ENCODE measurements around the gene SLC25A25.
"Not testable (repeated sequence)": the region's sequence is repeated elsewhere in the genome, so short reads cannot be mapped to it uniquely, and the experiment has no call there.

The SLC25A25 gene

DNA sequence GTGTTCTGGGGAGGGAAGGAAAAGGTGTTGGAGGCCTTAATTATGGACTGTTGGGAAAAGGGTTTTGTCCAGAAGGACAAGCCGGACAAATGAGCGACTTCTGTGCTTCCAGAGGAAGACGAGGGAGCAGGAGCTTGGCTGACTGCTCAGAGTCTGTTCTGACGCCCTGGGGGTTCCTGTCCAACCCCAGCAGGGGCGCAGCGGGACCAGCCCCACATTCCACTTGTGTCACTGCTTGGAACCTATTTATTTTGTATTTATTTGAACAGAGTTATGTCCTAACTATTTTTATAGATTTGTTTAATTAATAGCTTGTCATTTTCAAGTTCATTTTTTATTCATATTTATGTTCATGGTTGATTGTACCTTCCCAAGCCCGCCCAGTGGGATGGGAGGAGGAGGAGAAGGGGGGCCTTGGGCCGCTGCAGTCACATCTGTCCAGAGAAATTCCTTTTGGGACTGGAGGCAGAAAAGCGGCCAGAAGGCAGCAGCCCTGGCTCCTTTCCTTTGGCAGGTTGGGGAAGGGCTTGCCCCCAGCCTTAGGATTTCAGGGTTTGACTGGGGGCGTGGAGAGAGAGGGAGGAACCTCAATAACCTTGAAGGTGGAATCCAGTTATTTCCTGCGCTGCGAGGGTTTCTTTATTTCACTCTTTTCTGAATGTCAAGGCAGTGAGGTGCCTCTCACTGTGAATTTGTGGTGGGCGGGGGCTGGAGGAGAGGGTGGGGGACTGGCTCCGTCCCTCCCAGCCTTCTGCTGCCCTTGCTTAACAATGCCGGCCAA lies 40.4 kb downstream of the SLC25A25 start:
- H2BK12ac ChIP-seq (ENCODE audit: low read length): no peak overlapping the region
- H3K79me1 ChIP-seq (ENCODE audit: low read depth, low read length): no peaks in the 10 kb centered on the region
- no peak overlapping the region for H2BK5ac ChIP-seq (ENCODE audit: low read length)
- no peak overlapping the region for H3K14ac ChIP-seq (ENCODE audit: low read length)
- H3K9me3 ChIP-seq (replicated peaks in 1 of 2; ENCODE audit: control insufficient read depth in 2 of 2, insufficient read depth in 1 of 2, low read depth in 1 of 2, low read length in 2 of 2): peaks cover 0 to 1% of the 10 kb centered on the region in 2 donors
- H3K18ac ChIP-seq (ENCODE audit: low read length): peak overlapping the region; percentile 8
- H3K4ac ChIP-seq (ENCODE audit: low read length): no peak overlapping the region
- no peaks in the 10 kb centered on the region for H3K4me1 ChIP-seq (ENCODE audit: control insufficient read depth in 2 of 2, insufficient read depth in 1 of 2, low read depth in 1 of 2, low read length in 2 of 2)
- H2BK15ac ChIP-seq (ENCODE audit: low read length): no peak overlapping the region
- no peak overlapping the region for H2AFZ ChIP-seq (ENCODE audit: low read length)
- H4K8ac ChIP-seq (ENCODE audit: low read depth, low read length): no peak overlapping the region
- peaks cover 46 to 59% of the 10 kb centered on the region in 2 donors for H3K36me3 ChIP-seq (replicated peaks in 1 of 2; ENCODE audit: control insufficient read depth in 2 of 2, insufficient read depth in 2 of 2, low read length in 2 of 2)
- no peak overlapping the region for H2AK5ac ChIP-seq (ENCODE audit: low read depth, low read length)
- peak overlapping the region; percentile 3 for H3K23ac ChIP-seq (ENCODE audit: low read depth, low read length, poor library complexity)
- H3K27ac ChIP-seq (replicated peaks; ENCODE audit: low read length): no peak overlapping the region
- no peak overlapping the region for H2BK120ac ChIP-seq (ENCODE audit: low read depth, low read length)
- no CpG with 5 or more reads among the region's 15 CpGs for WGBS, 2 donors (ENCODE audit: extremely low coverage in 2 of 2, insufficient read length in 2 of 2, insufficient replicate concordance in 1 of 2)
- H3K9ac ChIP-seq (ENCODE audit: low read depth, low read length, poor library complexity): no peak overlapping the region
- H3K4me3 ChIP-seq (ENCODE audit: low read length in 2 of 2): no peak overlapping the region
- H4K91ac ChIP-seq (ENCODE audit: low read depth, low read length, poor library complexity): no peak overlapping the region
- DNase-seq (ENCODE audit: low spot score): no peak
- no peaks in the 10 kb centered on the region for H3K27me3 ChIP-seq (ENCODE audit: control insufficient read depth in 3 of 3, insufficient read depth in 3 of 3, low read depth in 1 of 3, low read length in 3 of 3)
- no peak overlapping the region for H3K4me2 ChIP-seq (ENCODE audit: insufficient read depth, low read length, poor library complexity, severe bottlenecking)

GRCh38 chr9:128109050-128109709 lies 41.1 kb downstream of the SLC25A25 start:
- H3K4me3 ChIP-seq (ENCODE audit: low read length in 2 of 2): no peak overlapping the region
- no peak overlapping the region for H2AK5ac ChIP-seq (ENCODE audit: low read depth, low read length)
- H3K9me3 ChIP-seq (replicated peaks in 1 of 2; ENCODE audit: control insufficient read depth in 2 of 2, insufficient read depth in 1 of 2, low read depth in 1 of 2, low read length in 2 of 2): peaks cover 0 to 1% of the 10 kb centered on the region in 2 donors
- no peaks in the 10 kb centered on the region for H3K4me1 ChIP-seq (ENCODE audit: control insufficient read depth in 2 of 2, insufficient read depth in 1 of 2, low read depth in 1 of 2, low read length in 2 of 2)
- no peak overlapping the region for H3K4me2 ChIP-seq (ENCODE audit: insufficient read depth, low read length, poor library complexity, severe bottlenecking)
- H2AFZ ChIP-seq (ENCODE audit: low read length): no peak overlapping the region
- no peak overlapping the region for H4K91ac ChIP-seq (ENCODE audit: low read depth, low read length, poor library complexity)
- no peaks in the 10 kb centered on the region for H3K27me3 ChIP-seq (ENCODE audit: control insufficient read depth in 3 of 3, insufficient read depth in 3 of 3, low read depth in 1 of 3, low read length in 3 of 3)
- no peak overlapping the region for H3K27ac ChIP-seq (replicated peaks; ENCODE audit: low read length)
- H2BK12ac ChIP-seq (ENCODE audit: low read length): no peak overlapping the region
- no peak overlapping the region for H3K14ac ChIP-seq (ENCODE audit: low read length)
- H2BK5ac ChIP-seq (ENCODE audit: low read length): no peak overlapping the region
- no CpG with 5 or more reads among the region's 20 CpGs for WGBS, 2 donors (ENCODE audit: extremely low coverage in 2 of 2, insufficient read length in 2 of 2, insufficient replicate concordance in 1 of 2)
- no peak overlapping the region for H2BK15ac ChIP-seq (ENCODE audit: low read length)
- no peak overlapping the region for H3K23ac ChIP-seq (ENCODE audit: low read depth, low read length, poor library complexity)
- H3K4ac ChIP-seq (ENCODE audit: low read length): no peak overlapping the region
- H3K36me3 ChIP-seq (replicated peaks in 1 of 2; ENCODE audit: control insufficient read depth in 2 of 2, insufficient read depth in 2 of 2, low read length in 2 of 2): peaks cover 41 to 51% of the 10 kb centered on the region in 2 donors
- H4K8ac ChIP-seq (ENCODE audit: low read depth, low read length): no peak overlapping the region
- no peak overlapping the region for H3K18ac ChIP-seq (ENCODE audit: low read length)
- no peak overlapping the region for H3K9ac ChIP-seq (ENCODE audit: low read depth, low read length, poor library complexity)
- no peaks in the 10 kb centered on the region for H3K79me1 ChIP-seq (ENCODE audit: low read depth, low read length)
- no peak overlapping the region for H2BK120ac ChIP-seq (ENCODE audit: low read depth, low read length)
- no peak for DNase-seq (ENCODE audit: low spot score)

GRCh38 chr9:128111726-128112125 lies 43.7 kb downstream of the SLC25A25 start:
- H3K36me3 ChIP-seq (replicated peaks in 1 of 2; ENCODE audit: control insufficient read depth in 2 of 2, insufficient read depth in 2 of 2, low read length in 2 of 2): peaks cover 25 to 34% of the 10 kb centered on the region in 2 donors
- not testable (repeated sequence) for H4K91ac ChIP-seq (ENCODE audit: low read depth, low read length, poor library complexity); H3K4me2 ChIP-seq (ENCODE audit: insufficient read depth, low read length, poor library complexity, severe bottlenecking); H3K4me3 ChIP-seq (ENCODE audit: low read length in 2 of 2); DNase-seq (ENCODE audit: low spot score); H2BK15ac ChIP-seq (ENCODE audit: low read length); H2BK120ac ChIP-seq (ENCODE audit: low read depth, low read length); H3K9me3 ChIP-seq (replicated peaks in 1 of 2; ENCODE audit: control insufficient read depth in 2 of 2, insufficient read depth in 1 of 2, low read depth in 1 of 2, low read length in 2 of 2); H3K14ac ChIP-seq (ENCODE audit: low read length); H3K4me1 ChIP-seq (ENCODE audit: control insufficient read depth in 2 of 2, insufficient read depth in 1 of 2, low read depth in 1 of 2, low read length in 2 of 2); H3K27ac ChIP-seq (replicated peaks; ENCODE audit: low read length); H3K23ac ChIP-seq (ENCODE audit: low read depth, low read length, poor library complexity); H2AK5ac ChIP-seq (ENCODE audit: low read depth, low read length); H3K9ac ChIP-seq (ENCODE audit: low read depth, low read length, poor library complexity); H3K18ac ChIP-seq (ENCODE audit: low read length); H2BK12ac ChIP-seq (ENCODE audit: low read length); H4K8ac ChIP-seq (ENCODE audit: low read depth, low read length); H3K27me3 ChIP-seq (ENCODE audit: control insufficient read depth in 3 of 3, insufficient read depth in 3 of 3, low read depth in 1 of 3, low read length in 3 of 3); H3K4ac ChIP-seq (ENCODE audit: low read length); H2AFZ ChIP-seq (ENCODE audit: low read length); H3K79me1 ChIP-seq (ENCODE audit: low read depth, low read length); H2BK5ac ChIP-seq (ENCODE audit: low read length)
- WGBS, 2 donors (ENCODE audit: extremely low coverage in 2 of 2, insufficient read length in 2 of 2, insufficient replicate concordance in 1 of 2): no CpG with 5 or more reads among the region's 12 CpGs

DNA sequence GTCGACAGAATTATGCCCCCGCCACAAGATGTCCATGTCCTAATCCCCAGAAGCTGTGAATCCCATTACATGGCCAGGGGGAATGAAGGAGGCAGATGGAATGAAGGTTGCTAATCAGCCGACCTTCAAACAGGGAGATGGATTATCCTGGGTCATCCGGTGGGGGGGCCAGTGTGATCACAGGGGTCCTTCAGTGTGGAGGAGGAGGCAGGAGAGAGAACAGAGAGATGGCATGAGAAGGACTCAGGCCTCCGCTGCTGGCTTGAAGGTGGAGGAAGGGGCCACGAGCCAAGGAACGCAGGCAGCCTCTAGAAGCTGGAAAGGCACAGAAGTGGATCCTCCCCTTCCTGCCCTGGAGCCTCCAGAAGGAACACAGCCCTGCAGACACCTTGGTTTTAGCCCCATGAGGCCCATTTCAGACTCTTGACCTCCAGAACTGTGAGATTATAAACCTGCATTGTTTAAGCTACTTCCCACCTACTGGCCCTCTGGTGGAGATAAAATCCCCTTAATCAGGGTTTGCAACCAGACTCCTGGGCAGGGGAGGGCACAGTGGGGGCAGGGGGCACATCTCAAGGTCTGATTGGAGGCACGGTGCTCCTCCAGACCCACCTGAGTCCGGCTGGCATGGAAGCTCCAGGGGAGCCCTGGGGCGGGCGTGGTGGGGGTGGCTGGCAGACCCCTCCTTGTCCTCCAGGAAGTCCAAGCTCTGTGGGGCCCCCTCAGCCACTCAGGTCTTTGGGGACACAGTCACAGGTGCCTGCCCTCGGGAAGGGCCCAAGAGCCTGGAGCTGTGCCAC lies 45.7 kb downstream of the SLC25A25 start:
- Histone ChIP-seq H3K27ac (replicated peaks; ENCODE audit: low read length) (no peak overlapping the region), H3K18ac (ENCODE audit: low read length) (no peak overlapping the region), H2BK12ac (ENCODE audit: low read length) (no peak overlapping the region), H2AK5ac (ENCODE audit: low read depth, low read length) (peak overlapping the region; percentile 10), H3K9ac (ENCODE audit: low read depth, low read length, poor library complexity) (no peak overlapping the region), H4K8ac (ENCODE audit: low read depth, low read length) (no peak overlapping the region), H3K23ac (ENCODE audit: low read depth, low read length, poor library complexity) (no peak overlapping the region), H4K91ac (ENCODE audit: low read depth, low read length, poor library complexity) (no peak overlapping the region), H3K4me3 (ENCODE audit: low read length in 2 of 2) (no peak overlapping the region), H3K79me1 (ENCODE audit: low read depth, low read length) (no peaks in the 10 kb centered on the region), H3K4me2 (ENCODE audit: insufficient read depth, low read length, poor library complexity, severe bottlenecking) (no peak overlapping the region), H2BK15ac (ENCODE audit: low read length) (no peak overlapping the region), H3K36me3 (replicated peaks in 1 of 2; ENCODE audit: control insufficient read depth in 2 of 2, insufficient read depth in 2 of 2, low read length in 2 of 2) (peaks cover 7 to 14% of the 10 kb centered on the region in 2 donors), H2BK120ac (ENCODE audit: low read depth, low read length) (no peak overlapping the region), H3K4me1 (ENCODE audit: control insufficient read depth in 2 of 2, insufficient read depth in 1 of 2, low read depth in 1 of 2, low read length in 2 of 2) (peaks cover 4 to 7% of the 10 kb centered on the region in 2 donors), H3K27me3 (ENCODE audit: control insufficient read depth in 3 of 3, insufficient read depth in 3 of 3, low read depth in 1 of 3, low read length in 3 of 3) (no peaks in the 10 kb centered on the region), H3K9me3 (replicated peaks in 1 of 2; ENCODE audit: control insufficient read depth in 2 of 2, insufficient read depth in 1 of 2, low read depth in 1 of 2, low read length in 2 of 2) (no peaks in the 10 kb centered on the region), H3K14ac (ENCODE audit: low read length) (no peak overlapping the region), H3K4ac (ENCODE audit: low read length) (no peak overlapping the region), H2BK5ac (ENCODE audit: low read length) (no peak overlapping the region), H2AFZ (ENCODE audit: low read length) (no peak overlapping the region)
- WGBS, 2 donors (ENCODE audit: extremely low coverage in 2 of 2, insufficient read length in 2 of 2, insufficient replicate concordance in 1 of 2): no CpG with 5 or more reads among the region's 12 CpGs
- DNase-seq (ENCODE audit: low spot score): no peak

Measured in neuronal stem cell (in vitro differentiated cells).